HL-60 (cell line): Measurements from ENCODE around the gene ANKRD31.

Experiments used
- CTCF ChIP-seq: IDR thresholded peaks from one replicate; pipeline ENCODE4 v1.5.1; 2011; ENCODE audit warnings: low read length, control low read depth, inconsistent platforms; ENCODE audit not compliant: insufficient read depth
- GABPA ChIP-seq: IDR thresholded peaks from 2 replicates; pipeline ENCODE4 v1.6.1; 2012; ENCODE audit warnings: low read depth

- no peak for TF ChIP-seq GABPA
- TF ChIP-seq CTCF: no peak
Observed at GRCh38 chr5:75282581-75282980, 45.9 kb upstream of the ANKRD31 start.
